AML-193 (cell line): Measurements from ENCODE around the gene ATG7.
"Not testable (repeated sequence)": the region's sequence is repeated elsewhere in the genome, so short reads cannot be mapped to it uniquely, and the experiment has no call there.

ENCODE experiments used
- DNase-seq, 2 experiments: peaks; one replicate each; lab custom pipeline; 2025; lab: John Stamatoyannopoulos, UW

Gene ATG7

DNA sequence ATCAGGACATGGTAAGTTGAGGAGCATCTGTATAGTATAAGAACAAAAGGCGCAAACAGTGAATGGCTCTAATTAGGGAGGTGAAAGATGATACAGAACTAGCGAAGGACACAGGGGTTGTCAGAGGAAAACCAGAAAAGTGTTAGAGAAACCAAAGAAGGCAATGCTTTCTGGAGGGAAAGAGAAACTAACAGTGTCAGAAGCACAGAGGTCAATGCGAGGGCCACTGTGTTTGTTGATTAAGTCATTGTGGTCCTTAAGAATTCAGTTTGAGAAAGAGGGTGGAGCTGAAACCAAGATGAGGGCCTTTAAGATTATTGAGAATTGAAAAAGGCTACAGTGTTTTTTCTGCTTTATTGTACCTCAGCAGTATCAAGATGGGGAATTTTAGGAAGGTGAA lies 28.8 kb downstream of the ATG7 start:
- DNase-seq = no peak

DNA sequence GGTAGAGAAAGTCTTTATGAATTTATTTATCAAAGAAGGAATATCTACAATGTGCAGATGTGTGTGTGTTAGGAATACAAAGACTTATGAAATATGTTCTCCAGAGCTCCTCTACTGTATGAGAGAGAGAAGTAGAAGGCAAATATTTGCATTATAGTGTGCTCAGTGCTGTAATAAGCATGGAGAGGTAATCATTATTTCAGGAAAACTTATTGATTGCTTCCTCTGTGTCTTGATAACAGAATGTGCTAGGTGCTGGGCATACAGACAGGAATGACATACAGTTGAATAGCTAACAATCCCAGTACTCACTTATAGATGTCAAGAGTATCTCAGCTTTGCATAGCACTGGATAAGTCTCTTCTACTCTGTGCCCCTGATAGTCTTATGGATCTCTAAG lies 30.2 kb downstream of the ATG7 start:
- no peak for DNase-seq

DNA sequence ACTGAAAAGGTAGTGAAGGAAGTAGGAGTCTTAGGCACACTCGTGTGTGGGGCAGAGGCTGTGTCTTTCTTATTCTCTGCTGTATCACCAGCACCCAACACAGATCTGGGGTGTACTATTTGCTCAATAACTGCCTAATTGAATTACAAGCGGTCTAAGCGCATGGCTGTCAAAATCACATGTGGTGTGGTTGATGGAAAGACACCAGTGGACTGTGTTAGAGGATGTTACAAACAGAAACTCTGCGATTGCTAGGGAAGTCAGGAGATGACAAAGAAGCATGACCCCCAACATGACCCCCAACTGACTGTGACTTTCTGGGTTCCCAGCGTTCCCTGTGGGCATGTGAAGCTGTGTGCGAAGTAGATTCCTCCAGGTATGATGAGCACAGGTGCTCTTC lies 32.0 kb downstream of the ATG7 start:
- DNase-seq = no peak

DNA sequence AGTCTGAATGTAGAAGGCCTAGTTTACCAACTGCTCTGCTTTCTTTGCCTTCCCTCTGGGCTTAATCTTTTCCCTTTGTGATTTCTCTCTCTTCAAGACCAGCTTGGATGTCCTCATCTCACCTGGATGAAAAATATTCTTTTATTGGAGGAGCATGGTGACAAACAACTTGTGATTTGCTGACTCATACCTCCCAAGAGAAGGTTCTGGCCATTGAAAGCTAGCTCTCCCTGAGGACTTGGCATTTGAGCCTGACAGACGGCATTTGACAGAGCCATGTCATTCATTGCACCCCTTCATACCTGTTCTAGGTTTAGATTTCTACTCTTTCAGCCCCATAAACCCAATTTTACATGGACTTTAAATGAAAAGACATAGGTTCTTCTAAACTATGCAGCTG lies 33.3 kb downstream of the ATG7 start:
- no peak for DNase-seq

DNA sequence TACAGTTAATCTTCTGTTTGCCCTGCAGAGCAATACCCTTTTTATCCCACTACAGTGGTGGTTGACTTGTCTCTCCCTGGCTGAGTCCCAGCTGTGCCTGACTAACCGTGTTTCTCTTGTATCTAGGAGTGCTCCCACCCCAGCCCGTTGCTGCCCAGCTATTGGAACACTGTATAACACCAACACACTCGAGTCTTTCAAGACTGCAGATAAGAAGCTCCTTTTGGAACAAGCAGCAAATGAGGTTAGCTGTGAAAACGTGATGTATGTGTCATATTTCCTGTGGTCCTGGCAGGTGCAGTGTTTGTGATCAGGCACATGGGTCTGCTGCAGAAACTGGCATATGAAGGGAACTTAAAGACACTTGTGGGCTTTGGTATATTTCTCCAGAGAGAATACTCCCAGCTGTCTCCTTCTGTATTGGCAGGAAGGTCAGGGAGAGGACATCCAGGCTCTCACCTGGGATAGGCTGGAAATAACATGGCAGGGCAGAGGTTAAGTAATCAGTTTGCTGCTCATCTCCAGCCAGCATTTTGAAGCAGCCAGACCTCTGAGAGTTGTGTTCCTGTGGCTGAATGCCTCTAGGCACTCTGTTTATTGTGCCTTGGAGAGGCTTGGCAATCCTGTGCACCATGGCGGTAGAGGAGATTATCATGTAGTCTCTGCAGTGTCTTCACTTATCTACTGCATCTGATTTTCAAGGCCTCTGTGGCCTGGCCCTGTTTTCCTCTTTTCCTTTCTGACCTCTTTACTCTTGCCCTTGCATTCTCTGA lies 34.8 kb downstream of the ATG7 start:
- no peak for DNase-seq

DNA sequence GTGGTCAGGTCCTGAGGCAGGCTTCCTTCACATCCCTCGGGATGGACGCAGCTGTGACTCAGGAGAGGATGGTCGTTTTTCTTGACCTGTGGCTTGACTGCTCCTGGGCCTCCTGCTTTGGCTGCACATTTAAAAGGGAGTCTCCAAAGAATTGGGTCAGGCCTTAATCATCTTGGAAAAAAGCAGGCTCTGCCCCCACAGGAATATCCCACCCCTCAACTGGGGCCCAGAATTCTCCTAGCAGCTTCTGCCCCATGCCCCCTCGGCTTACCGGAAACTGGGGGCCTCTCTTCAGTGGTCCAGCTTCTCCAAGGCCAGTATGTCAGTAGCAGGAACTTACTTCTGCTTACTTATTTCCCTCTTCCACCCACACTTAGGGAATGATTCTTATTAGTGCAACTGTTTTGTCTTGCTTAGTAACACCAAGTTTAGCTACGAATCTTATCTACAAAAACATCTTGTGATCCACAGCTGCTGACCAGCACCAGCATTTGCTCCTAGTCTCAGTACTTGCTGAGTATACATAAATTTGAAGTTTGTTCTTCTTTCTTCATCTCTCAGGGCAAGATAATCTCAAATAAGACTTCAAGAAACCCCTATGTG lies 35.7 kb downstream of the ATG7 start:
- DNase-seq = no peak

DNA sequence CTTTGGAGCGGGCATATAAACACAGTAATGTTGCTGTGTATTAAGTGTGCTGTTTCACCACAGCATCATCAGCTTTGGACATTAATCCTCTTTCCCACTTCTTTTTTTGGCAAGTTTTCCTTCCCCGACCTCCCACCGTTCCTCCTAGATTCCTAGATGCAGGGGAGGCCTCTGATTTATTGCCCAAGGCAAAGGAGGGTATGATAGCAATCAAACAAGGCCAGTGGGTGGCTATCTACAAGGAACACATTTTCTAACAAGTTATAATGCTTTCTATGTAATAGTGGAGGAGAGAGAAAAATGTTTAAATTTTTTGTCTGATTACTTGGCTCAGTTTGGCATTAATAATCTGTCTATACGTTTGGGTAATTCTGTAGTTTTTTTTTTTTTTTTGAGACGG lies 38.1 kb downstream of the ATG7 start:
- no peak for DNase-seq

DNA sequence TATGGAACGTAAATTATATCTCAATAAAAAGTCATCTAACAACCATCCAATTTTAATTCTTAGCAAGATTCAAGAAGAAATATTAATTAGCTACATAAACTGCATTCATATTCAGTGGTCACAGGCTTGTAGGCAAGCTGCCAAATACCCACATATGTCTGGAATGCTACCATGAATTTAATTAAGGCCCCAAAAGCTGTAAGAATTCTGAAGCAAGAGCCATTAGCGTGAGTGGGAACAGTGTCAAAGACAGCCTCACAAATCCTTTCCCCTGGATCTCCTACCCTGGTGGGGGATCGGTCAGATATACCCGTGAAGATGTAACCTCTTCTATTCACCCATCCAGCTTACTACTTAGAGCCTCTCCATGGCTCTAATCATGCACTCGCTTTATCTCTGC lies 40.0 kb downstream of the ATG7 start:
- no peak for DNase-seq

DNA sequence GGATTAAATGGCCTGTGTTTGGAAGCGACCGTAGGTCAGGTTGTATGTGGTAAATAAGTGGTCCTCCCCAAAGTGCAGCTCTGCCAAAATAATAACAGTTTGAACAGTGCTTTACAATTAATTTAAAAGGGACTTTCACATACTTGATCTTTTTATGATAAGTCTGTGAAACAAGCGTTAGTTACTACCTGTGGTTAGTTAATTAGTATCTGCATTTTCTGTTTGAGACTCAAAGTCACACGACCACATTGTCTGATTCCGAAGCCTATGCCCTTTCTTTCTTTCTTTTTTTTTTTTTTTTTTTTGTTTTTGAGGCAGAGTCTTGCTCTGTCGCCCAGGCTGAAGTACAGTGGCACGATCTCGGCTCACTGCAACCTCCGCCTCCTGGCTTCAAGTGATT lies 45.1 kb downstream of the ATG7 start:
- DNase-seq = no peak

DNA sequence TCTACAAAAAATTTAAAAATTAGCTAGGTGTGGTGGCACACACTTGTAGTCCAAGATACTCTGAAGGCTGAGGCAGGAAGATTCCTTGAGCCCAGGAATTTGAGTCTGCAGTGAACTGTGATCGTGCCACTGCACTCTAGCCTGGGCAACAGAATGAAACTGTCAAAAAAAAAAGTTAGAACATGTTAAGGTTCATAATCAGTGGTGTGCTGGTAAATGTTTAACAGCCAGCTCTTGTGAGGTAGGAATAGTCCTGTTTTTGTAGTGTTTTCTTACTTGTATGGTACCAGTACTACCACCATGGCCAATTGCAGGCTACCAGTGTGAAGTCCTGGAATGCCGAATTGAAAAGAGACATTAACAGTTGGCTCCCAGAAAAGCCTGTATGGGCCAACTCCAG lies 50.7 kb downstream of the ATG7 start:
- no peak for DNase-seq

DNA sequence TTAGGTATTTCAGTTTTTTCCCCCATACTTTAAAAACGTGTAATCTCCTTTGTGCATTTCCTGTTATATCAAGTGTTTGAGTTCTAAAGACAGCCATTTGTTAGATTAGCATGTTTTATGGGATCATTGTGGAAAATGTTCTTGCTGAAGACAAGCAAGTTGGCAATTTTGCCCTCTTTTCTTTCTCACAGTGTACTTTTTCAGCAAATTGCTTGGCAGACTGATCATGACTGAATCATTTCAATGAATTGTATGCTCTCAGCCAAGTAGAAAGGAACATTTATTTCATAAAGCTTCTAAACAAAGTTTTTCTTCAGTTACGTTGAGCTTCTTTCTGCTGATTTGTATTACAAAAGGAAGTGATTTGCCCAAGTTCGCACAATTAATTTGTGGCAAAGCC lies 51.6 kb downstream of the ATG7 start:
- no peak for DNase-seq

DNA sequence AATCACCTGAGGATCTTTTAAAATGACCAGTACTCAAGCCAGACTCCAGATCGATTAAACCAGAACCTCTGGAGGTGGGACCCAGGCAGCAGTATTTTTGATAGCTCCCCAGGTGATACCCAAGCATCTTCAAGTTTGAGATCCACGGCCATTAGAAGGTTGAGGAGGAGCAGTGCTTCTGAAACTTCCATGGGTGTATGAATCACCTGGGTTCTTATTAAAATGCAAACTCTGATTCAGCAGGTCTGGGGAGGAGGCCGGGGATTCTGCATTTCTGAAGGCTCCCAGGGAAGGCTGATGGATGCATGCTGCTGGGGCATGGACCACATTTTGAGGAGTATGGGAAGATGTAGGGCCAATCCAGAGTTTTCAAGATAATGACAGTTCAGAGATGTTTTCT lies 55.4 kb downstream of the ATG7 start:
- DNase-seq = no peak

DNA sequence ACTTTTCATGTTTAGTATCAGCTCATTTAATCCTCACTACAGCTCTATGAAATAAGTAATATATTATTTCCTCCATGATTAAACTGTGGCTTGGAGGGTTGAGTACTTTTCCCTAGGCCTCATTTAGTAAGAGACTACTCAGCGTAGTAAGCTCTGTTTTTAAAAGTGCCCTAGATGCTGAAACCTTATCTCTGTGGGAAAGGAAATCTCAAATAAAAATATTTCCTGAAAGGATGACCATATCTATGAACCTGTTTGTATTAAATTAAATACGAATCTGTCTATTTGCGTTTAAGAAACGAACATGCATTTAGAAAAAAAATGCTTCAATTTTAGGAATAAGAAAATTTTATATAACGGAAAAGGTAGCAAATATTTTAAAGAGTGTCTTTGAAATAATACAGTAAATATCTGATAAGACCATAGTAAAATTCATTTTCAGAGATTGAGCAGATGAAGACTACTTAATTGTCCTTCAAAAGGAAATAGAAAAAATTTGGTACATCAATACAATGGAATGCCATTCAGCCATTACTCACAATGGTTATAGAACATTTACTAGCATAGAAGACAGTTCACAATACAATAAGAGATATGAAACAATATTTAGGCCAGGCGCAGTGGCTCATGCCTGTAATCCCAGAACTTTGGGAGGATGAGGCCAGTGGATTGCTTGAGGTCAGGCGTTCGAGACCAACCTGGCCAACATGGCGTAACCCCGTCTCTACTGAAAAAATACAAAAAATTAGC lies 56.2 kb downstream of the ATG7 start:
- DNase-seq = no peak

DNA sequence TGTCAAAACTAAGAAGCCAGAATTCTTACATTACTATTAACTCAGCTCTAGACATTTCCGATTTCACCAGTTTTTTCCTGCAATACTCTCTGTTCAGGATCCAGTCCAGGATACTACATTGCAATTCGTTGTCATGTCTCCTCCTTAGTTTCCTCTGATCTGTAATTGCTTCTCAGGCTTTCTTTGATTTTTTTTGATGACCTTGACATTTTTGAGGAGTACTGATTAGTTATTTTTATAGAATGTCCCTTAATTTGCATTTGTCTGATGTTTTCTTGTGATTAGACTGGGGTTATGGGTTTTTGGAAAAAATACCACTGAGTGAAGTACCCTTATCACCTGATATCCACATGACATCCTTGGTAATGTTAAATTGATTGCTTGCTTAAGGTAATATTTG lies 57.6 kb downstream of the ATG7 start:
- no peak for DNase-seq

DNA sequence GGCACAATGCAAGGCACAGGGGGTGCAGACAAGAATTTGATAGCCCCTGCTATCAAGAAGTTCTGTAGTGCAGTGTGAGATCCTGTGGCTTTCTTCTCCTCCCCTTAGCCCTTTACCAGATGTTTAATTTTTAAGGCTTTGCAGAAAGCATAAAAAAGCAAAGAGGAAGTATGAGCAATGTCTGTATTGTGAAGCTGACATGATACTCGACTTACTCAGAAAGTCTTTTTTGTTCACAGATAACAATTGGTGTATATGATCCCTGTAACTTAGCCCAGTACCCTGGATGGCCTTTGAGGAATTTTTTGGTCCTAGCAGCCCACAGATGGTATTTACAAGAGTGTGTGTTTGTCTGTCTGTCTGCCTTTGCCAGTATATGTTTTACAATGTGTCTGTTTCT lies 58.9 kb downstream of the ATG7 start:
- peak in 1 of 2 experiments; percentile 13 for DNase-seq

DNA sequence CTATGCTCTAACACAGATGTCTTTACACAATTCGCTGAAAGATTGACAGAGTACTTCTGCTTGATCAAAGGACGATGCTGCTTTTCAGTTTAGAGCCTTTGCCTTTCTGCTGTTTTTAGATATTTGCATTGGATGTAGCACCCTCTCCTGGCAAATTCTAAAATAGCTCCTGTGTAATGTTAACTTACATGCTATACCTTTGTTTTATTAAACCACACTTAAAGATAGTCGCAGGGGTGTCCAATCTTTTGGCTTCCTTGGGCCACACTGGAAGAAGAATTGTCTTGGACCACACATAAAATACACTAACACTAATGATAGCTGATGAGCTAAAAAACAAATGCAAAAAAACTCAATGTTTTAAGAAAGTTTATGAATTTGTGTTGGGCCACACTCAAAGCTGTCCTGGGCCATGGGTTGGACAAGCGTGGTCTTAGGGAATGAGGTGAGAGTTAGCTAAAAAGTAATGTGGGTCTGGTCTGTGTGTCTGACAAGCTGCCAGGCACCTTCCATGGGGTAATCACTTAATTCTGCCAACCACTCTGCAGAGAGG lies 62.9 kb downstream of the ATG7 start:
- DNase-seq = peak; percentile 83 to 88

DNA sequence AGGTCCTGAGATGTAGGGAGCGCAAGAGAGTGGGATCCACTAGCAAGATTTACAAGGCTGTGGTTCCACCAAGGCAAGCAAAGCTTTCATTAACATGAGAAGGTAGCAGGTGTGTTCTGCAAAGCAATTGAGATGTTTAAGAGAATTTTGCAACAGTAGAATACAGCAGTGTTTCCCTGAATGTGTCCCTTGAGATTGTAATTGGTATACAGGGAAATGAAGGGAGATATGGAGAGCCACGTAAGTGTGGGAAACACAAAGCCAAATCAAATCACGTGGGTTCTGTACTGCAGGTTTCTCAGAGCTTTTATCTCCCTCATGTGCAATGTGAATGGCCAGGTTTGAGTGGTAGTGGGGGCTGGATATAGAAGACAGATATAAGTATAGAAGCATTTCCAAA lies 67.3 kb downstream of the ATG7 start:
- no peak for DNase-seq

DNA sequence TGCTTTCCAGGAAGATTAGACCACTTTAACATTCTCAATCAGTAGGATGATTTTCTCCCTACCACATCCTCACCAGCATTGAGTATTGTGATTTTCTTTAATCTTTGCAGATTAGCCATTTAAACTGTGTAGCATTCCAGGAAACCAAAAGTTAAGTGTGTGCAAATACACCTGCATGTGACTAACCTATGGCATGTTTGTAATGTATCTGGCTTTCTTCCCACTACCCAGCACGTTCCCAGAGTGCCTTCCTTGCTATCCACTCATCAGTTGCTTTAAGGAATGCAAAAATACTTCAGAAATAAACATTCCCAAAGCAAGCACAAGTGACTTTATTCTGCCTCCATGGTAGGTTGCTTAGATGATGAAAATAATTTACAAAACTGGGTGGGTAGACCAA lies 74.2 kb downstream of the ATG7 start:
- DNase-seq = no peak

DNA sequence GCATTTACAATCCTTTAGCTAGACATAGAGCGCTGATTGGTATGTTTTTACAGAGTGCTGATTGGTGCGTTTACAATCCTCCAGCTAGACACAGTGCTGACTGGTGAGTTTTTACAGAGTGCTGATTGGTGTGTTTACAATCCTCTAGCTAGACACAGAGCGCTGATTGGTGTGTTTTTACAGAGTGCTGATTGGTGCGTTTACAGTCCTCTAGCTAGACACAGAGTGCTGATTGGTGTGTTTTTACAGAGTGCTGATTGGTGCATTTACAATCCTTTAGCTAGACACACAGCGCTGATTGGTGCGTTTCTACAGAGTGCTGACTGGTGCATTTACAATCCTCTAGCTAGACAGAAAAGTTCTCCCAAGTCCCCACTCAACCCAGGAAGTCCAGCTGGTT lies 76.7 kb downstream of the ATG7 start:
- DNase-seq = not testable (repeated sequence)

DNA sequence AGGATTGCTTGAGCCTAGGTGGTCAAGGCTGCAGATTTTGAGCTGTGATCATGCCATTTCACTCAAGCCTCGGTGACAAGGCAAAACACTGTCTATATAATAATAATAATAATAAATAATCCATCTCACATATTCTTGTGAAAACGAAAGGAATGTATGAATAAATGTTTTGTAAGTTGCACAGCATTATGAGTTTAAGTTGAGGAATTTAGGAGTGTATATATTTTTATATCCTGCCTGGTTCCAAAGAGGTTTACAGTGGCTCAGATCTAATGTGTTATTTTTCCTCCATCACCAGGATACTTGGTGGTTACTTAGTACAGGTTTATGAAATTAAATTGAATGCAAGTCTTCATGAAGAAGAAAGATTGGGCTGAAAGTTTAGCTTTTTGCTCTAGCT lies 77.2 kb downstream of the ATG7 start:
- no peak for DNase-seq

DNA sequence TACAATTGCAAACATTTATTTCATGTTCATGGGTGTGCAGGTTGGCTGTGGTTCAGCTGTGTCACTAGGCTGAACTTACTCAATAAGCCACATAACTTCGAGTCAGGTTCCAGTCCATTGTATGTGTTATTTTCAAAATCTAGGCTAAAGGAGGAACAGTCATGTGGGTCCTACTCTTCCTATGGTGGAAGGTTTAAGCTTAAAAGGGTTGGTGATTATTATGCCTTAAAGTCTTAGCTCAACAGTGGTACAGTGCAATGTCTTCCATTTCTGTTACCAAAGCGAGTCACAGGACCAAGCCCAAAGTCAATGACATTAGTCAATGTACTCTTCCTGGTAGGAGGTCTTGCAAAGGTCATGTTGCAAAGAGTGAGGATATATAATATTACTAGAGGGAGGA lies 78.2 kb downstream of the ATG7 start:
- DNase-seq = no peak

DNA sequence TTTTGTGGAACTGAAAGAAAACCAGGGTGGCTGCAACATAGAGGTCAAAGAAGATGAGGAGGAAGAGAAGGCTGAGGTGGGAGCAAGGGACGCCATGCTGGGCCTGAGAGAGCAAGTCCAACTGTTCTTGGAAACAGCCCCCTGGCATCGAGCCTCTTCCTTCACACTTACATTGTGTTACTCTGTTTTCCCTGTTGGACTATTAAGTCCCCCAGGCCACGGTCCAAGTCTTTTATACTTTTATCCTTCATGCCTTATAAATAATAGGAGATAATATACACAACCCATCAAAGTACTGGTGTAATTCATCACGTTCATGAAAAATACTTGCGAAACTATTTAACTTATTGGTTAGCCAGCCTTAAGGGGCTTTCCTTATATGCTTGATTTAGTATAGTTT lies 79.3 kb downstream of the ATG7 start:
- no peak for DNase-seq

DNA sequence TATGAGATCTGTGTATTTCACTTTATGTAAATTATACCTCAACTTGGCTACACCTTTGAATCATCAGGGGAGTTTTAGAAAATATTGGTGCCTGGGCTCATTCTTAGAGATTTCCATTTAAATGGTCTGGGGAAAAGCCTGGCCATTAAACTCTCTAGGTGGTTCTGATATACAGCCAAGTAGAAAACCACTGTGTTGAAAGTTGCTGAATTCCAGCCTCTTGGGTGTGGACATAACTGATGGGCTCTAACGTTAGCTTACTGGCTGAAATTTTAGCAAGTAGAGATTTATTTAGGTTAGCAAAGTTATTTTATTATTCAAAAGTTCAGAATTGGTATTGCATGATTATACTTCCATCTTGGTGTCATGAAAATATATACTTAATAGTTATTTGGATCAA lies 84.1 kb downstream of the ATG7 start:
- DNase-seq = no peak
